Fibroblast of upper back skin (primary cell): ENCODE results near the gene CTNND2.
"Not testable (repeated sequence)": the region's sequence is repeated elsewhere in the genome, so short reads cannot be mapped to it uniquely, and the experiment has no call there.

Experiments
- DNase-seq: peaks from one replicate; pipeline ENCODE4 v3.0.0-alpha.2; 2013

CTNND2 gene

GRCh38 chr5:11372191-11372590, 532.1 kb downstream of the CTNND2 start:
- DNase-seq = no peak

GRCh38 chr5:11371021-11371420, 533.2 kb downstream of the CTNND2 start:
- DNase-seq = no peak

GRCh38 chr5:11364531-11364930, 539.7 kb downstream of the CTNND2 start:
- DNase-seq = no peak

GRCh38 chr5:11363631-11364178, 540.5 kb downstream of the CTNND2 start:
- no peak for DNase-seq

- no peak for DNase-seq
These were observed 542.5 kb downstream of the CTNND2 start for GRCh38 chr5:11361768-11362167.

- DNase-seq = no peak
These were observed 546.3 kb downstream of the CTNND2 start for GRCh38 chr5:11357928-11358327.

GRCh38 chr5:11355491-11355890, 548.8 kb downstream of the CTNND2 start:
- no peak for DNase-seq

- no peak for DNase-seq
These were observed 557.9 kb downstream of the CTNND2 start for GRCh38 chr5:11346336-11346735.

- DNase-seq = no peak
These were observed 568.1 kb downstream of the CTNND2 start for GRCh38 chr5:11335881-11336760.

GRCh38 chr5:11334404-11334803, 569.8 kb downstream of the CTNND2 start:
- no peak for DNase-seq

- DNase-seq = no peak
These were observed 574.6 kb downstream of the CTNND2 start for GRCh38 chr5:11329679-11330078.

GRCh38 chr5:11324521-11325289, 579.5 kb downstream of the CTNND2 start:
- no peak for DNase-seq

GRCh38 chr5:11323761-11324160, 580.5 kb downstream of the CTNND2 start:
- DNase-seq = no peak

- no peak for DNase-seq
These were observed 582.1 kb downstream of the CTNND2 start for GRCh38 chr5:11322133-11322532.

GRCh38 chr5:11319836-11320580, 584.2 kb downstream of the CTNND2 start:
- no peak for DNase-seq

GRCh38 chr5:11313694-11314093, 590.6 kb downstream of the CTNND2 start:
- not testable (repeated sequence) for DNase-seq

GRCh38 chr5:11311731-11312130, 592.5 kb downstream of the CTNND2 start:
- no peak for DNase-seq

GRCh38 chr5:11311272-11311671, 593.0 kb downstream of the CTNND2 start:
- DNase-seq = no peak

GRCh38 chr5:11310158-11310557, 594.1 kb downstream of the CTNND2 start:
- no peak for DNase-seq

GRCh38 chr5:11306365-11306764, 597.9 kb downstream of the CTNND2 start:
- no peak for DNase-seq

- no peak for DNase-seq
These were observed 599.0 kb downstream of the CTNND2 start for GRCh38 chr5:11305245-11305644.

- no peak for DNase-seq
These were observed 599.6 kb downstream of the CTNND2 start for GRCh38 chr5:11304641-11305040.

GRCh38 chr5:11302663-11303062, 601.6 kb downstream of the CTNND2 start:
- DNase-seq = no peak
